Measurements from ENCODE around the gene ANP32D. TPM values are rescaled to one million over a fixed set of nuclear protein-coding genes. Genes with fewer than 3 reads are reported as not detected.
"Not testable (repeated sequence)": the region's sequence is repeated elsewhere in the genome, so short reads cannot be mapped to it uniquely, and the experiment has no call there.

ANP32D gene
- total RNA-seq, 1 donor from 2014 or later = not detected

DNA sequence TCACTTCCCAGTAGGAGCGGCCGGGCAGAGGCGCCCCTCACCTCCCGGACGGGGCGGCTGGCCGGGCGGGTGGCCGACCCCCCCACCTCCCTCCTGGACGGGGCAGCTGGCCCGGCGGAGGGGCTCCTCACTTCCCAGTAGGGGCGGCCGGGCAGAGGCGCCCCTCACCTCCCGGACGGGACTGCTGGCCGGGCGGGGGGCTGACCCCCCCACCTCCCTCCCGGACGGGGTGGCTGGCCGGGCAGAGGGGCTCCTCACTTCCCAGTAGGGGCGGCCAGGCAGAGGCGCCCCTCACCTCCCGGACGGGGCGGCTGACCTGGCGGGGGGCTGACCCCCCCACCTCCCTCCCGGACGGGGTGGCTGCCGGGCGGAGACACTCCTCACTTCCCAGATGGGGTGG lies 27.9 kb downstream of the ANP32D start:
- not testable (repeated sequence) for DNase-seq (ENCODE audit: low spot score)

GRCh38 chr12:48506836-48507235 lies 34.5 kb downstream of the ANP32D start:
- DNase-seq (ENCODE audit: low spot score) = not testable (repeated sequence)

GRCh38 chr12:48508987-48509386 lies 36.6 kb downstream of the ANP32D start:
- no peak for DNase-seq (ENCODE audit: low spot score)

GRCh38 chr12:48510111-48510510 lies 37.8 kb downstream of the ANP32D start:
- DNase-seq (ENCODE audit: low spot score) = no peak

DNA sequence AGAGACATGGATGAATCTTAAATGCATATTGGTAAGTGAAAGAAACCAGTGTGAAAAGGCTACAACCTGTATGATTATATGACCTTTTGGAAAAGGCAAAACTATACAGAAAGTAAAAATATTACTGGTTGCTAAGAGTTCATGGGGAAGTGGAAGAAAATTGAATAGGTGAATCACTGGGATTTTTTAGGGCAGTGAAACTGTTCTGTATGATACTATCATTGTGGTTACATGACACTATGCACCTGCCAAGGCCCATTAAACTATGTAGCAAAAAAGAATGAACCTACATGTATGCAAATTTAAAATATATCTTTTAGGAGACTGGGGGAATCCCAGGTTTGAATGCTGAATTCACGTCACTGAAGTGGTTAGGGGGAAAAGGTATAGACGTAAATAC lies 40.5 kb downstream of the ANP32D start:
- DNase-seq (ENCODE audit: low spot score) = no peak

GRCh38 chr12:48514728-48515127 lies 42.4 kb downstream of the ANP32D start:
- DNase-seq (ENCODE audit: low spot score) = no peak

DNA sequence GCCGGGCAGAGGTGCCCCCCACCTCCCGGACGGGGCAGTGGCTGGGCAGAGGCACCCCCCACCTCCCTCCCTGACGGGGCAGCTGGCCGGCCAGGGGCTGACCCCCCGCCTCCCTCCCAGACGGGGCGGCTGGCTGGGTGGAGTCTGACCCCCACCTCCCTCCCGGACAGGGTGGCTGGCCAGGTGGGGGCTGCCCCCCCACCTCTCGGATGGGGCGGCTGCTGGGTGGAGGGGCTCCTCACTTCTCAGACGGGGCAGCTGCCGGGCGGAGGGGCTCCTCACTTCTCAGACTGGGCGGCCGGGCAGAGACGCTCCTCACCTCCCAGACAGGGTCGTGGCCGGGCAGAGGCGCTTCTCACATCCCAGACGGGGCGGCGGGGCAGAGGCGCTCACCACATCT lies 48.0 kb downstream of the ANP32D start:
- not testable (repeated sequence) for DNase-seq (ENCODE audit: low spot score)

Other genes starting within 250 kb of the ANP32D start
- gene ZNF641, start 121.6 kb upstream of the ANP32D start, total RNA-seq = 15.7 TPM
- gene C12orf54, start 9.9 kb downstream of the ANP32D start, total RNA-seq = not detected
- gene OR8S1, start 53.1 kb downstream of the ANP32D start, total RNA-seq = not detected
- gene LALBA, start 97.5 kb downstream of the ANP32D start, total RNA-seq = not detected
- 19.0 TPM for gene KANSL2, start 209.7 kb downstream of the ANP32D start, total RNA-seq
- 28.9 TPM for gene CCNT1, start 244.1 kb downstream of the ANP32D start, total RNA-seq